GM21723 (cell line): ENCODE results near the gene HYCC2.
A peak's percentile ranks its signal among the peaks of the same experiment; 100 is the strongest.
"Not testable (repeated sequence)": the region's sequence is repeated elsewhere in the genome, so short reads cannot be mapped to it uniquely, and the experiment has no call there.

ENCODE experiments used
- ATAC-seq: cut with Tn5 transposase; IDR thresholded peaks from one replicate; pipeline ENCODE4 v1.9.1; 2021; ENCODE audit warnings: mild to moderate bottlenecking, moderate library complexity; ENCODE audit not compliant: unreplicated experiment

HYCC2 gene

DNA sequence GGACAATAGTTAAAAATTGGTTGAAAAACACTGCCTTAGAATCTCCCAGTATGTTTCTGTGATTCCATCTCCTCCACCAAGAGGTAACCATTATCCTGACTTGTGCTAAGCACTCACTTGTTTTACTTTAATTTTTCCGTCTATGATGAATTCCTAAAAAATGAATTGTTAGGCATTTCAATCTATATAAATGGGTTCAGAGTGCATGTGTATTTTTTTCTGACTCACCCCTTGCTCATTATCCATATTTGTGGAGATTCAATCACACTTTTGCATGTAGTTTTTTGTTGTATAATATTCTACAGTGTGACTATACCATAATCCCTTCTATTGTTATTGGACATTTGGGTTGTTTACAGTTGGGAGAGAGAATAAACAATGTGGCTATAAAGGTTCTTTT, 1.6 kb upstream of the HYCC2 start:
- no peak for ATAC-seq

- no peak for ATAC-seq
Measured at GRCh38 chr2:201072201-201072530, 695 bp upstream of the HYCC2 start.

DNA sequence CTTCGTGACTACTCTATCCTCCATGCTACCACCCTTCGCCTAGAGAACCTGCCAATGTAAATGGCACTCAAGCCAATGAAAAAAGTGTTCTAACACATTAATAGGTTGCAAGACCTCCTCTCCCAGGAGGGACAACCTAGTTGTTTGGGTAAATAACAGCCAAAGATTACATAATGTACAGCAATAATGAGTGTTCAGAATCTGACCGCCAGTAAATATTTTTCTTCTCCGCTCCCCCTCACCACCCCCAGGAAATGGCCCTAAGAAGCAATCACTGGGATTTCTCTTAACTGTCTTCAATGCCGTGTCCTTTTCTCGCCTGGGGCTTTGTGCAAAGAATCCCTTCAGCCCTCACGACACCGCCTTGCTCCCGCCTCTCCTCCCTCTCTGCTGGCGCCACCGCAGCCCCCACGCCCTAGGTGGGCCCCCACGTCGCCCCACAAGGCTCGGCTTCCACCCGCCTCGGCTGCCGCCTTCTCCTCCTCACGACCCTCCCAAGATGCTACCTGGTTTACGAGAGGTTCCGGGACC, 458 bp downstream of the HYCC2 start:
- peak; percentile 35 for ATAC-seq

DNA sequence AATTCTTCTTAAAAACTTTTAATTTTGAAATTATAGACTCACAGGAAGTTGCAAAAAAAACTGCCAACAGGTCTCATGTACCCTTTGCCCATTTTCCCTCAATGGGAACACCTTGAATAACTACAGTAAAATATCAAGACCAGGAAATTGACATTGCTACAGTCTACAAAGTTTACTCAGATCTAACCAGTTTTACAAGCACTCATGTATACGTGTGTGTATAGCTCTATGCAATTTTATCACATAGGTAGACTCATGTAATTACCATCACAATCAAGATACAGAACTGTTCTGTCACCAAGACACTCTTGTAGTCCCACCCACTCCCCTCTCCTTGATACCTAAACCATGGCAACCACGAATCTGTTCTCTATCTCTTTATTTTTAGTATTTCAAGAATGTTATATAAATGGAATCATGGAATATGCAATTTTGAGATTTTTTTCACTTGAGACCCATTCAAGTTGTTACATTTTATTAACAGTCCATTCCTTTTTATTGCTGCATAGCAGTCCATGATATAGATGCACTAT, 6.6 kb downstream of the HYCC2 start:
- ATAC-seq, result no peak

DNA sequence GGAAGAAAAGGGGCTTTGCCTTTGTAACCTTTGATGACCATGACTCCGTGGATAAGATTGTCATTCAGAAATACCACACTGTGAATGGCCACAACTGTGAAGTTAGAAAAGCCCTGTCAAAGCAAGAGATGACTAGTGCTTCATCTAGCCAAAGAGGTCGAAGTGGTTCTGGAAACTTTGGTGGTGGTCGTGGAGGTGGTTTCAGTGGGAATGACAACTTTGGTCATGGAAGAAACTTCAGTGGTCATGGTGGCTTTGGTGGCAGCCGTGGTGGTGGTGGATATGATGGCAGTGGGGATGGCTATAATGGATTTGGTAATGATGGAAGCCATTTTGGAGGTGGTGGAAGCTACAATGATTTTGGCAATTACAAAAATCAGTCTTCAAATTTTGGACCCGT, 8.0 kb downstream of the HYCC2 start:
- not testable (repeated sequence) for ATAC-seq

GRCh38 chr2:201059961-201060755, 11.3 kb downstream of the HYCC2 start:
- no peak for ATAC-seq

- no peak for ATAC-seq
Measured at GRCh38 chr2:201058914-201059313, 12.6 kb downstream of the HYCC2 start.

- ATAC-seq, result no peak
Measured at GRCh38 chr2:201057715-201058248, 13.7 kb downstream of the HYCC2 start.

DNA sequence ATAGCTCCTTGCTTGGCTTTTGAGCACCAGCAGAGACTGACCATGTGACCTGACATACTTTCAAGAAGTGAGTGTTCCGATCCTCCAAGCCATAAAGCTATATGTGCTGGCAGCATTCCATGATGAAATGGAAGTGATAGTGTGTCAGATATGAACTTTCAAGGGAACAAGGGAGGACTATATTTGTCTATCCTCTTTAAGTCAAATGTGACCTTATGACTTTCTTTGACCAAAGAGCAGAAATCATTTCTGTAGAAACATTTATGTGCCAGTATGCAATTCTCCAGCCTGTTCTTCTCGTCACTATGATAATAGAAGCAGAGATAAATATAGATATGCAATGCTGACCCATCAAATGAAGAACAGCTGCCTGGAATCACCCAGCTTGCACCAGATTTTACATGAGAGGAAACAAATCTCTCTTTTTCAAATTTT, 14.4 kb downstream of the HYCC2 start:
- ATAC-seq, result no peak

DNA sequence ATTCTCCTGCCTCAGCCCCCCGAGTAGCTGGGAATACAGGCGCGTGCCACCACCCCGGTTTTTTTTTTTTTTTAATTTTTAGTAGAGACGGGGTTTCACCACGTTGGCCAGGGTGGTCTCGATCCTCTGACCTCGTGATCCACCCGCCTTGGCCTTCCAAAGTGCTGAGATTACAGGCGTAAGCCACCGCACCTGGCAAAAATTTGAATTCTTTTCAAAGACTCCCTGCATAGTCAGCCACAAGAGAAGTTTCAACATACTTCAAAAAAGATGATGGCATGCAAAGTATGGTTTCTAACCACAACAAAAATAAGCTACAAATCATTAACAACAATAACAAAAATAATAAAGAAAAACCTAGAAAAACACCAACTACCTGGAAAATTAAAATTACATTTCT, 22.0 kb downstream of the HYCC2 start:
- no peak for ATAC-seq

- ATAC-seq, result no peak
Measured at GRCh38 chr2:201046881-201047280, 24.6 kb downstream of the HYCC2 start.

- not testable (repeated sequence) for ATAC-seq
Measured at GRCh38 chr2:201043050-201043449, 28.4 kb downstream of the HYCC2 start.

DNA sequence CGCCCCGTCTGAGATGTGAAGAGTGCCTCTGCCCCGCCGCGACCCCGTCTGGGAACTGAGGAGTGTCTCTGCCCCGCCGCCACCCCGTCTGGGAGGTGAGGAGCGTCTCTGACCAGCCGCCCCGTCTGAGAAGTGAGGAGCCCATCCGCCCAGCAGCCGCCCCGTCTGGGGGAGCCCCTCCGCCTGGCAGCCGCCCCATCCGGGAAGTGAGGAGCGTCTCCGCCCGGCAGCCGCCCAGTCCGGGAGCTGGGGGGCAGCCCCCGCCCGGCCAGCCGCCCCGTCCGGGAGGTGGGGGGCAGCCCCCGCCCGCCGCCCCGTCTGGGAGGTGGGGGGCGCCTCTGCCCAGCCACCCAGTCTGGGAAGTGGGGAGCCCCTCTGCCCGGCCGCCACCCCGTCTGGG, 29.0 kb downstream of the HYCC2 start:
- not testable (repeated sequence) for ATAC-seq

- ATAC-seq, result no peak
Measured at GRCh38 chr2:201040867-201041628, 30.4 kb downstream of the HYCC2 start.

DNA sequence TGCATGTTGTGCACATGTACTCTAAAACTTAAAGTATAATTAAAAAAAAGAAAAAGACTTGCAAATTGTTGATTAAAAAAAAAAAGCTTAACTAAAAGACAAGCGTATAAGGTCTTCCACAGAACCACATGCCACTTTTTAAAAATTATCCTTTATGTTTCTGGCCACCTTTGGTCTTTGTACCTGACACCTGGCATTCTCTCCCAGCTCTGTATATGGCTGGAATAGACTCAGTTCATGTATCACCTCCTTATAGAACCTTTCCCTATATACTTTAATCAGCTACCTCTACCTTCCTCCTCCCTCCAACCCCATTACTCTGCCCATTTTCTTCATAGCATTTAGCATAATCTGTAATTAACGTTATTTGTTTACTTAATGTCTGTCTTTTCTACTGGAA, 32.6 kb downstream of the HYCC2 start:
- ATAC-seq, result no peak

DNA sequence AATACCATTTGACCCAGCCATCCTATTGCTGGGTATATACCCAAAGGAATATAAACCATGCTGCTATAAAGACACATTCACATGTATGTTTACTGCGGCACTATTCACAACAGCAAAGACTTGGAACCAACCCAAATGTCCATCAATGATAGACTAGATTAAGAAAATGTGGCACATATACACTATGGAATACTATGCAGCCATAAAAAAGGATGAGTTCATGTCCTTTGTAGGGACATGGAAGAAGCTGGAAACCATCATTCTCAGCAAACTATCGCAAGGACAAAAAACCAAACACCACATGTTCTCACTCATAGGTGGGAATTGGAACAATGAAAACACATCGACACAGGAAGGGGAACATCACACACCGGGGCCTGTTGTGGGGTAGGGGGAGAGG, 33.1 kb downstream of the HYCC2 start:
- not testable (repeated sequence) for ATAC-seq

DNA sequence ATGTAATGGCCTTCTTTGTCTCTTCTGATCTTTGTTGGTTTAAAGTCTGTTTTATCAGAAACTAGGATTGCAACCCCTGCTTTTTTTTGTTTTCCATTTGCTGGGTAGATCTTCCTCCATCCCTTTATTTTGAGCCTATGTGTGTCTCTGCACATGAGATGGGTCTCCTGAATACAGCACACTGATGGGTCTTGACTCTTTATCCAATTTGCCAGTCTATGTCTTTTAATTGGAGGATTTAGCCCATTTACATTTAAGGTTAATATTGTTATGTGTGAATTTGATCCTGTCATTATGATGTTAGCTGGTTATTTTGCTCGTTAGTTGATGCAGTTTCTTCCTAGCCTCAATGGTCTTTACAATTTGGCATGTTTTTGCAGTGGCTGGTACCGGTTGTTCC, 37.1 kb downstream of the HYCC2 start:
- not testable (repeated sequence) for ATAC-seq

DNA sequence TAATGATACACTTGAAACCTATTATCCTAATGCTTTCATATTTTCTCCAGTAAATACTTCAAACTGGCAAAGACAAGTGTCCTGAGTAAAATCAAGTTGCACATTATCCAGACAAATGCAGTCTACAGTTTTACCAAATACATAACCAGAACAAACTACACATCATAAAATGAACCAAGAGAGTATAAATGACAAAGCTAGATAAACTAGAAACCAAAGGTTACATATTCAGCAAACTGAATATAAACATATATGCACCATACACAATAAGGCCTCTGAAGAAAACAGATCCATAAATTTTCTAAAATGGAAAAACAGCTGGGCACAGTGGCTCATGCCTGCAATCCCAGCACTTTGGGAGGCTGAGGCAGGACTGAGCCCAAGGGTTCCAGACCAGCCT, 47.0 kb downstream of the HYCC2 start:
- ATAC-seq, result no peak

DNA sequence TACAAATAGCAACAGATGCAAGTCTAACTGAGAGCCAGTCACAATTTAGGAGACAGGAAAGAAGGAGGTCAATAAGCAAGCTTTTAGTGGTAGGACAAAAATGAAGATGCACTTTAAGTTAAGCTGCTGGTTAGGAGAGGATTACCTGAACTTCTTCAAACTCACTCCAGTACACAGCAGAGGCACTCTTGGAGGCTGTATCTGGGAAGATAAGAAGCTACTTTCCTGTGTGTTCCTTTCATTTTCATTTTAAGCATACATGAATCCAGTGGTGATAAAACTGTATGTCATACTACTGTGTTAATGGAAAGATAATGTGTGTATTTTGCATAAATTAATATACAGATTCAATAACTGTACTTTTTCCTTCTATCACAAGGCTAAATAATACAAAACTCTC, 49.6 kb downstream of the HYCC2 start:
- ATAC-seq, result peak; percentile 56
